ENCODE measurements around the gene PLAC9.

DNA sequence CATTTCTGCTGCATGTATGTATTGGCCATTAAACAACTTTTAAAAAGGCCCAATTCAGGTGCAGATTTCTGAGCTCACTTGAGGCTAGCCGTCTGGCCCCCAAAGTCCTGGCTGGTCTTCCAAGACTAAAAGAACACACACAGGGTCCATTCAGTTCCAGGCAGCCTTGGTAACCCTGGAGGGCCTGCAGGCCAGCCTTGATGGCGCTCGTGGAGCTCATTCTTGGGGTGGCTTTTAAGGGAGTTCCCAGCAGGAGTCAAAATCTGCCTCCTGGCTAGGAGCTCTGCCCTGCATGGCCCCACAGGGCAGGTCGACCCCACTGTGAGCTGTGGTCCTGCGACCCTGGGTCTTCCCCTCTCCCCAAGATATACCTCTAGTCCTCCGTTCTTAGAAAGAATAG, 44.0 kb downstream of the PLAC9 start:
- TF ChIP-seq, protein P1, sequence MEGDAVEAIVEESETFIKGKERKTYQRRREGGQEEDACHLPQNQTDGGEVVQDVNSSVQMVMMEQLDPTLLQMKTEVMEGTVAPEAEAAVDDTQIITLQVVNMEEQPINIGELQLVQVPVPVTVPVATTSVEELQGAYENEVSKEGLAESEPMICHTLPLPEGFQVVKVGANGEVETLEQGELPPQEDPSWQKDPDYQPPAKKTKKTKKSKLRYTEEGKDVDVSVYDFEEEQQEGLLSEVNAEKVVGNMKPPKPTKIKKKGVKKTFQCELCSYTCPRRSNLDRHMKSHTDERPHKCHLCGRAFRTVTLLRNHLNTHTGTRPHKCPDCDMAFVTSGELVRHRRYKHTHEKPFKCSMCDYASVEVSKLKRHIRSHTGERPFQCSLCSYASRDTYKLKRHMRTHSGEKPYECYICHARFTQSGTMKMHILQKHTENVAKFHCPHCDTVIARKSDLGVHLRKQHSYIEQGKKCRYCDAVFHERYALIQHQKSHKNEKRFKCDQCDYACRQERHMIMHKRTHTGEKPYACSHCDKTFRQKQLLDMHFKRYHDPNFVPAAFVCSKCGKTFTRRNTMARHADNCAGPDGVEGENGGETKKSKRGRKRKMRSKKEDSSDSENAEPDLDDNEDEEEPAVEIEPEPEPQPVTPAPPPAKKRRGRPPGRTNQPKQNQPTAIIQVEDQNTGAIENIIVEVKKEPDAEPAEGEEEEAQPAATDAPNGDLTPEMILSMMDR (IDR thresholded peaks at IDR 0.05) = no peak
- no peak for TF ChIP-seq POLR2A (IDR thresholded peaks at IDR 0.05)

Data from testis (tissue), 2 donors.